ENCODE data around the gene WIPF2. TPM values are rescaled to one million over a fixed set of nuclear protein-coding genes. Genes with fewer than 3 reads are reported as not detected.
A peak's percentile ranks its signal among the peaks of the same experiment; 100 is the strongest.

WIPF2 gene
- polyA plus RNA-seq, 12 donors = 12.7 to 73.8 (median 16.8) TPM

- no peak for DNase-seq
Measured at GRCh38 chr17:40312893-40313667, 94.0 kb downstream of the WIPF2 start.

DNA sequence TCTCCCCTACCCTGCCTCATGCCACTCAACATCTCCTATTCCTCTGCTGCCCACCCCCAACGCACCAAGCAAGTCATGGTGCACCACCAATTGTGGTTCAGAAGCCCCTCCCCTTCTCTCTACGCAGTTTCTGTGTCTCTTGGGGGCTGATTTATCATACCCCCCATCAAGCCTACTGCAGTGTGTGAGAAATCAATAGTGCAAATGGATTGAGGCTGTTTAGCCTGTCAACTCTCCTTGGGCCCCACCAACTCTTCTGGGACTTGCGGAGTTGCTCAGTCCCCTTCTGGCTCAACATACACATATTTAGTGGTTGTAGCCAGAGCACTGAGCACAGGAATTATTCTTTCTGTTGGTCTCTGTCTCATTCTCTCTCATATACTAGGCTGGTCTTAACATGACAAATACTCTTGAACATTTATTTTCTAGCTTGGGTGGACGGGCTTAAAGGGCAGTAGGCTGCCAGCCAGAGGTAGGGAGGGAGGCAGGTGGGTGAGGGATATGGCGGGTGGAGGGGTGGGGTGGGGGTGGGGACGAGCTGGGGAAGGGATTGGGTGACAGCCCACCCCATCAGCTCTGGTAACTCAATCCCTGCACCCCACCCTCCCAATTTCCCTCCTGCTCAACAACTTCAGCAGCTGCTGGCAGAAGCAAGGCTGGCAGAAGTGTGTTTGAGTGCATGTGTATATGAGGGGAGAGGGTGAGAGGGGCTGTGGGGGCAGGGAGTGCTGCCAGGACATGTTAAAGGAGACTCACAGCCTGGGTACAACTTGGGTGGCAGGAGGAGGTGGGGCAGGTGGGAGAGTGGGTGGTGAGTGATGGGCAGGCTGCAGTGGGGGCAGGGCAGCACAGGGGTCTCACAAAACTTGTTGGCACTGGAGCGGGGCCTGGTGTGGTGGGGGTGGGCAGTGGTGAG is 94.8 kb downstream of the WIPF2 start:
- no peak for DNase-seq

DNA sequence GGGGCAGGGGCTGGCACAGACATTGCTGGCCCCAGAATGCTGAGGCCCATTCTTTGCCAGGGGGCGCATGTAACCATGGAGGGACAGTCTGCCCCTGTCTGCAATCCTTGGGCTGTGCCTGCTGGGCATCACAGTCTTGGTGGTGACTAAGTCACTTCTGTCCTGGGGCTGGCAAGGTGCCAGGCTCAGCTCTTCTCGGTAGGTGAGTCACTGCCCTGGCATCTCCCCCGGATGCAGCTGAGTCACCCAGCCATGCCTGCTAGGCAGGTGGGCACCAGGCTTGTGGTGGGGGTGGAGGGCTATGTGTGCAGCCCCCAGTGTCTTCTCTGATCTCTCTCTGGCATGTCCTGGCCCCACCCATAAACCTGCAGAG is 95.5 kb downstream of the WIPF2 start:
- DNase-seq = no peak

- no peak for DNase-seq
Measured at GRCh38 chr17:40315206-40315605, 96.1 kb downstream of the WIPF2 start.

DNA sequence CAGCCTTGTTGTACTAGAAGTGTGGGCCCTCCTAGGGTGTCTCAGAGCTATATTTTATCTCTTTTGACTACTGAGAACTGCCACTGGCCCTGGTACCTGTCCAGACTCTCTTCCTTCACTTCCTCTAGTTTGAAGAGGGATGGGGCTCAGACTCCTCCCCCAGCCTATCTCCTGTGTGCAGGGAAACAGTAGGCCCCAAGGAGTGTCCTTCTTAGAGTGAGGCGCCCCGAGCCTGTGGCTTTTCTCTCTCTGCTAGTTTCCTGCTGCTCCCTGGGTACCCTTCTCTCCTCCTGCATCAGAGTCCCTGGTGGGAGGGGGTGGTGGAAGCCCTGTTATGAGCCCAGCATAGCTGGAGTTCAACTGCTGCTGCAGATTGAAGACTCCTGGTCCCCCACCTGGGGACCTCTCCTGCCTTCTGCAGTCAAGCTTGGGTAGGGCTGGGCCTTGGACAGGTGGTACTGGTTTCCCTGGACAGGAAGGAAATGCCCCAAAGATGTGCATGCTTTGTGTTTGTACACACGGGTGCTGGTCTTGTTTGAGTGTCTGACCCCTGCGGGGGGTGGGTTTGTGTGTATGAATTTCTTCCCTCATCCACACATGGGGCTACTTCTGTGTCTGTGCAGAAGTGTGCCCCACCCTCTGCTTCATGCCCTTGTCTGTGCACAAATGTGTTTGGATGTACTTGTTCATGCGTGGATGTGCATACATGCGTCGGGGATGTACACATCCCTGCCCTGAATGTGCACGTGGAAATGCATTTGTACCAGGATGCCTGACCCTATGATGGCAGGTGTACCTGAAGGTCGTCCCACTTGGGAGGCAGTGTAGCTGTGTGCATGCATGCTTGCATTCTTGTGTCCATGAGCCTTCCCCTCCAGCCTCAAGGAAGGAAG is 96.8 kb downstream of the WIPF2 start:
- DNase-seq = no peak

DNA sequence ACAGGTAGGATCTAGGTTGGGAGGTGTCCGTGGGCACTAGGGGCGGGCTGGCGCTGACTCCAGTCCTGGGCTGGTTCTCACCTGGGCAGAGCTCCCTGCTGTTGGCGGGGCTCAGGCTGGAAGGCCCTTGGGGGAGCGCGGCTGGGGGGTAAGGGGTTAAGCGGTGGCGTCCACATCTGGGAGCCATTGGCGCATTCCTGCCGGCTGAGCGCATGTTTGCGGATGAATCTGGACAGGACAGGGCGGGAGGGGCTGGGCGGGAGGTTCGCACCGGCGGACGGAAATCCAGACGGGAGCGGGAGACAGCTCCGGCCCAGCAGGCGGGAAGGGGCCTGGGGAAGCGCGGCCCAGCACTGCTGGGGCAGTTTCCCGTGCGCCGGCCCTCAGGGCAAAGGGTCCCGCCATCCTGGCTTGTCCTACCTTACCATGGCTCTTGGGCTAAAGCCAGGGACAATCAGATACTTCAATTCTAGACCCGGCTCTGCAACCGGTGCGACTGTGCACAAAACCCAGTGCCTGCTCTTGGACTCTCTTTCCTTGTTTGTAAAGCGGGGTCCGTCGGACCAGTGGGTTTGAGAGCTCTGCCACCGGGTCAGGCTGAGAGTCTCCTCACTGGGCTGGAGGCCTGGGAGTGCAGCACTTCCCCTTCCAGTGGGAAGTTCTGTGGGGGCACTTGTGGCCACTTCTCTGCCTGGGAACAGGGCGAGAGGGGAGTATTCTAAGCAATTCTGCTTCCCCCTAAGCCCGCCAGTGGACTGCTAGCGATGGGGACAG is 97.7 kb downstream of the WIPF2 start:
- peak; percentile 87 for DNase-seq

DNA sequence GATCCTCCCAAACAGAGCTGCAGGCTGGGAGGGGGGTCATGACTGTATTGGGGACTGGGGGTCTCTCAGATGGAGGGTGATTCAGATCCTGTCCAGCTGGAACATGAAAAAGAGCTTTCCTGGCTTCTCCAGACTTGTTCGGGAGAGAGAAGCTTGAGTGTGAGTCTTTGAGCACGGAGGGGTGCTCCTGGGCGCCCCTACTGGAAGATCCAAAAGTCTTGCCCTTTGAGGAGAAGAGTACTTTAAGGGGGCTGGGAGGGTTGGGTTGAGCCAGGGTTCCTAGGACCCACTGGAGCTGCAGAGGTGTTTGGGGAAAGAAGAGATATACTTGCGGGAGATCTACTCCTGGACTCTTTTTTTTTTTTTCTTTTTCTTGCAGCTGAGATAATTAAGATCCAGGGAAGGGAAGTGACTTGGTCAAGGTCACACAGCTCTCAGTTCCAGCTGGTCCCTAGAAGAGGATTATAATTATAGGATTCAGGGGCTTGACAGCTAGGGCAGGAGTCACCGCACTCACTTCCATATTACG is 98.3 kb downstream of the WIPF2 start:
- peak; percentile 73 for DNase-seq

DNA sequence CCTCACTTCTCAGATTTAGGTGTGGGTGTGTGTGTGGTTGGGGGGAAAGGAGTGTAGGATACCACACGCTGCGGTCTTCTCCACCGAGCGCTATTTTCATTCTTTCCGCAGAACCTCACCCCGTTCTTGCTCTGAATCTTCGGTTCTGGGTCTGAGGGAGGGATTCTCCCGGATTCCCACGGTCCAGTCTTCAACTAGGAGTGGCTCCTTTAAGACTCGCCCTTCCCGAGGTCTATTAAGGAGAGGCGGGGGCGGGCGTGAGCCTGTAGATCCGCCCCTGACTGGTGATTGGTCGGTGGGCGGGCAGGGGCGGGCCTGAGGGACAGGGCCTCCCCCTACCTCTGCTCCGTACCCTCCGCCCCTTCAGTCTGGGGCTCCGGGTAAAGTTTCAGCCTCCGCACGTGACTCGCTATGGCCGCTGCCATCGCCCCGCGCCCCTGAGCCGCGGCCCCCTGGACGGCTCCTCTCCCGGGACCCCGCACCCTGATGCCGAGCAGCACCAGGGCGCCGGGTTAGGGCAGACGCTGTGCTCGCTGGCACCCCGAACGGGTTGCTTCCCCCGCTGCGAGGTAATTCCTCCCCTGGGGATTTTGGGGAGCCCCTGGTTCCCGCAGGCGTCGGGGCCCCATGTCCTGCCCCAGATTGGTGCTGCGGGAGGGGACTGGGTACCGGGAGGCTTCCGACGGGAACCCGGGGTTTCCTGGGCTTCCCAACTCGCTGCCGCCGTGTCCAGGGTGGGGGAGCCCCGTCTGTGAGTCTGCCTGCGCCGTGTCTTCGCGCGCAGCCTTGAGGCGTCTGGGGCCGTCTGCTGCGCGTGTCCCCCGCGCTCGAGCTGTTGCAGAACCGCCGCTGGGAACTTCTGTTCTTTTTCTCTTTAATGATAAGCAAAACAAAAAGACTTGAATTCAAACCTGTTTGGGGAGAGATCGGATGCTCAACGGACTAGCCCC is 99.1 kb downstream of the WIPF2 start:
- peak; percentile 95 for DNase-seq

- DNase-seq = no peak
Measured at GRCh38 chr17:40318830-40319391, 99.8 kb downstream of the WIPF2 start.

DNA sequence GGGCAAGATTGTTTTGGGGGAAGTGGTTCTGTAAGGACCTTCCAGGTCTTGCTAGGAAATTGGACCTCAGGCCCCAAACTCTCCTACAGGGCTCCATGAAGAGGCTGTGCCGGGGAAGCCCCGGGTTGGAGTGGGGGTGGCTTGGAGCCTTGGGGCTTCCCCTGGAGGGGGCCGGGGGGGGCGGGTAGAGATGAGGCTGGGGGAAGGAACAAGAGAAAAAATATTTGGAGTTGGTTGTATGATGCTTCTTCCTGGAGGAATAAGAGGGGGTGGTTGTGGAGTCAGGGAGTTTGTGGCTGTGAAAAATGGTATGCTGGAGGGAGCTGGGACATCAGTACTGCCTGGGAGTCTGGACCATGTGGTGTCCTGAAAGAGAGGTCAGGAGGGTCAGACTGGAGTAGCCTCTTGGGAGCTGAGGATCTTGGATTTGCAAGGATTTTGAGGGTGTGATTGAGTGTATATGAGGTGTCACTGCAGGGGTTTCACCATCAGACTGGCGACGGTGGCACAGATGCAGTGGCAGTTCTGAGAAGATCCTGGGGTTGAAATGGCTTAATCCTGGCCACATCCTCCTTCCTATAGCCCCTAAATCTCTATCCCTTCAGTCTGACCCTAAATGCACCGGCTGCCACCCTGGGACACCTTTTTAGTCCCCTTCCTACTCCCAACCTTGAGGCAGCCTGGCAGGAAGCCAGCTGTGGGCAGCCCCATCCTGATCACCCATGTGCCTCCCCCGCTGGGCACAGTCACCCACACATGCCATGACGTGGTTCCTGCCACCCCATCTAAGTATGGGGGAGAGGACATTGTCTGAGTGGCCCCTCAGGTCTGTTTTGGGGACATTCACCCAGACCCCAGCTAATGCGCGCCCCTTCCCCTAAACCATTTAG is 100.8 kb downstream of the WIPF2 start:
- no peak for DNase-seq

GRCh38 chr17:40320756-40321523 is 101.8 kb downstream of the WIPF2 start:
- DNase-seq = peak; percentile 90

- DNase-seq = no peak
Measured at GRCh38 chr17:40321524-40321929, 102.4 kb downstream of the WIPF2 start.

- no peak for DNase-seq
Measured at GRCh38 chr17:40321961-40322357, 102.9 kb downstream of the WIPF2 start.

DNA sequence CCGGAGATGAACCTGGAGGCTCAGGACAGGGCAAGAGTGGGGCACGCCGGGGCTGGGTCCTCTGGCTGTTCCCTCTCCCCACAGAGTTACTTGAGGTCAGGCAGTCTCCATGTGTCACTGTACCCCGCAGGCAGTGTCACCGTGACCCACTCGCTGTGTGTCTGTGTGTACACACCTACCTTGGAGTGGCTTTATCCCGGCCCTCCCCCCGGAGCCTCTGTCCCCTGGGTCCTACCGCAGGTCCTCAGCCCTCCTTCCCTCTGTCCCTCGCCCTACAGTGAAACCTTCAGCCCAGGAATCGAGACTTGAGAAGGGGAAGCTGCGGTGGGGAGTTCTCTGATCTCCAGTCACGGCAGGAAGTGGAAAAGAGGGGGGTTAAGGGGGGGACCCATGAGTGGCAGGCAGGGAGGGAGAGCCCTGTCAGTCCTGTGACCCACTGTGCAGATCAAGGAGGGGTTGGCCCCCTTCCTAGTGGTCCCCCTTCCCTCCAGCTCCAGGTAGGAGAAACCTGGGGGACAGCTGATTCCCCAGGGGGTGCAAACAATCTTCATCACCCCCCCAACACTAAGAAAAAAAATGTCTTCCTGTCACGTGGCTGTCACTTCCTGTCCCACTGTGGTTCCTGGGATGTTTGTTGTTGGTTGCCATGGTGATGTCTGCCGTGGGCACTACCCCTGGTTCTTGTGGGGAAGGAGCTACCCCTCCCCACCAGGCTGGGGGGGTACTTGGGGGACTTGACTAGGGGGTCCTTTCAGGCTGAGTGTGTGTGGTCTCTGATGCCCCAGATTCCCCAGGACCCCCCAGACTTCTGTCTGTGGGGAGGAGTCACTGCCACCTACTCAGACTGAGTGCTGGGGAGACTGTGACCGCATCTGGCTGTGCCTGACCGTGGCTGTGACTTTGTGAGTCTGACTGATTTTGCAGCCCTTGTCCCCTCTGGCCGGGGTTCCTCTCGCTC is 103.5 kb downstream of the WIPF2 start:
- no peak for DNase-seq

DNA sequence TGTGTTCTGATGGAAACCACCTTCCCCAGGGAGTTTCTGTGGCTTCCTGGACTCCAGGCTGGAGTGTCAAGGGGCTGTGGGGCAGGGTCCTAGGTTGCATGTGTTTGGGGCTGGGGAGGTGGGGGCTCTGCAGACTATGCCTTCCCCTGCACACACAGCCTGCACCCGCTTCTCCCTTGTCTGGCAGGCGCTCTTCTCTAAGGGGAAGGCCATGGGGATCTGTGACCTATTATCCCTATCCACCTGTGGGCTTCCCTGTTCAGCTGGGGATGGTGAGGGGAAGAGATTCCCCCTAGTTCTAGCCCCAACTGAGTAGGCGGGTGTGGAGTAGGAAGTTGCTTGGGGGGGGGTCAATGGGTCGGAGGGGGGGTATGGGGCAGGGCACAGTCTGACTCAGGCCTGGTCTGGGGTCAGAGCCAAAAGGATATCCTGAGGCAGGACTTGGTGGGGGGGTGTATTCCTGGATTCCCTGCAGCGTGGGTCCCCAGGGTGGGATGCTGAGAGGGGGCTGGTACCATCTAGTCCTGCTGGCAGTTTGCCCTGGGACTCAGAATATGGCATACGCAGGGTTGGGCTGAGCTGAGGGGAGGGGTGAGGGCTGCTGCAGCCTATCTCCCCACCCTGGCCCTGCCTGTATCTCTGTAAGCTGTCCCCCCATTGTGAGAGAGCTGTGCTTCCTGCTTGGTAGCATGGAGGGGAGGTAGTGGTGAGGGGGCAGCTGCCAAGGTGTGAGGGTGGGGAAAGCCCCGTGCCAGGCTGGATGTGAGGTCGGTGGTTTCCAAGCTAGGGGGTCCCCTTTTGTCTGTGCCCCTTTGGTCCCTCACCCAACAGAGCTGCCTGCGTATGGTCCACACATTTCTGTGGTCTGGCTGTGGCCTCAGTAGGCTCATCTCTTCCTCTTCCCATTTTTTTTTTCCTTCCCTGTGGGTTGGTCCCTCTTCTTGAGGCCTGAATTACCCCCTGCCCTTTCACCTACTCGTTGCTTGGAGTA is 104.6 kb downstream of the WIPF2 start:
- no peak for DNase-seq
